HepG2 (cell line): ENCODE results near the gene SPATA46. TPM values are rescaled to one million over a fixed set of nuclear protein-coding genes. Genes with fewer than 3 reads are reported as not detected.

Experiments
- ATAC-seq: fragments of 200-7000 bp; cut with Tn5 transposase; 3 replicates; pipeline ENCODE4 v1.9.1; 2020; ENCODE audit warnings: mild to moderate bottlenecking, moderate library complexity
- BruUV-seq: library from RNA; stranded (reverse); fragments of 400-500 nt; replicated peaks from 2 replicates; lab custom pipeline; 2021; lab: Mats Ljungman, UMichigan
- CTCF ChIA-PET: fragments of 300-600 bp; formaldehyde crosslinking; extraction: SDS; loops from one replicate; lab custom pipeline; 2021; ENCODE audit warnings: low total read pairs, inconsistent platforms, low intra/inter-chr PET ratio; lab: Yijun Ruan, JAX
- POLR2A ChIA-PET: fragments of 350-600 bp; sonication (Branson Sonifier 250); formaldehyde crosslinking; loops from one replicate; lab custom pipeline; 2020; ENCODE audit warnings: antibody characterized with exemption, inconsistent platforms; lab: Yijun Ruan, JAX
- DNase-seq: peaks from one replicate; pipeline ENCODE4 v3.0.0-alpha.2; 2015; ENCODE audit warnings: low spot score
- FAIRE-seq: peaks from 3 replicates; lab custom pipeline; 2011; peaks lifted over from hg19 to GRCh38; lab: Jason Lieb, UNC
- H2AFZ ChIP-seq: one replicate; pipeline ENCODE4 v1.6.1; 2011; ENCODE audit warnings: low read length, inconsistent platforms
- H3K27ac ChIP-seq: fragments of 300-600 bp; 3 replicates; pipeline ENCODE4 v1.8.0; 2011; ENCODE audit warnings: mixed run types, mild to moderate bottlenecking, mixed read lengths, low read length, inconsistent platforms; ENCODE audit not compliant: insufficient read depth; ENCODE audit errors: extremely low read length
- H3K27me3 ChIP-seq, 2 experiments: fragments of 200-600 bp in 1 of 2; 2 replicates in 1 of 2; 3 replicates in 1 of 2; pipeline versions ENCODE4 v1.6.0 to v1.8.0; 2011; ENCODE audit warnings: low read length in 2 of 2, mild to moderate bottlenecking in 2 of 2, moderate library complexity in 2 of 2, inconsistent platforms in 1 of 2; ENCODE audit not compliant: insufficient read depth in 2 of 2, control insufficient read depth in 1 of 2
- H3K36me3 ChIP-seq, 2 experiments: fragments of 200-600 bp in 1 of 2; replicated peaks in 1 of 2; 2 replicates in 1 of 2; 3 replicates in 1 of 2; pipeline versions ENCODE4 v1.5.1 to v1.8.0; 2011; ENCODE audit warnings: low read length in 2 of 2, inconsistent platforms in 1 of 2; ENCODE audit not compliant: insufficient read depth in 2 of 2, control insufficient read depth in 1 of 2
- H3K4me1 ChIP-seq: 2 replicates; pipeline ENCODE4 v1.5.1; 2012; ENCODE audit warnings: low read length, inconsistent platforms; ENCODE audit not compliant: insufficient read depth
- H3K4me2 ChIP-seq: 2 replicates; pipeline ENCODE4 v1.6.0; 2011; ENCODE audit warnings: low read depth, low read length, inconsistent platforms
- H3K4me3 ChIP-seq, 3 experiments: fragments of 200-600 bp in 1 of 3; sonication (generic), shearing (Covaris generic) in 1 of 3; replicated peaks in 1 of 3; 2 replicates each; pipeline ENCODE4 v1.5.1; 2011 to 2016; ENCODE audit warnings: low read length in 3 of 3, inconsistent platforms in 2 of 3, low read depth in 2 of 3, mild to moderate bottlenecking in 2 of 3, control low read depth in 1 of 3, mixed read lengths in 1 of 3; ENCODE audit not compliant: insufficient read depth in 1 of 3
- H3K79me2 ChIP-seq: one replicate; pipeline ENCODE4 v1.6.1; 2011; ENCODE audit warnings: low read length, inconsistent platforms; ENCODE audit not compliant: insufficient read depth
- H3K9ac ChIP-seq: 2 replicates; pipeline ENCODE4 v1.6.0; 2011; ENCODE audit warnings: mild to moderate bottlenecking, low read depth, low read length, inconsistent platforms; ENCODE audit not compliant: insufficient read depth
- H3K9me3 ChIP-seq: 2 replicates; pipeline ENCODE4 v1.5.1; 2012; ENCODE audit warnings: mild to moderate bottlenecking, low read length
- H4K20me1 ChIP-seq: 2 replicates; pipeline ENCODE4 v1.6.0; 2011; ENCODE audit warnings: inconsistent platforms, mild to moderate bottlenecking, low read length, moderate library complexity; ENCODE audit not compliant: insufficient read depth
- CBX2 ChIP-seq, 2 experiments: fragments of 200-600 bp in 1 of 2; sonication (generic); formaldehyde crosslinking in 1 of 2; IDR thresholded peaks; 2 replicates each; pipeline versions ENCODE4 v1.7.0 to v1.8.1; 2018 to 2022; ENCODE audit warnings: low read depth in 2 of 2, low read length in 1 of 2, mild to moderate bottlenecking in 1 of 2, missing genetic modification reagents in 1 of 2
- HDAC6 ChIP-seq: fragments of 200-600 bp; sonication (generic); IDR thresholded peaks from 2 replicates; pipeline ENCODE4 v1.7.0; 2017; ENCODE audit warnings: mild to moderate bottlenecking, antibody characterized with exemption, low read length, low read depth
- HOXD1 ChIP-seq: sonication (generic); formaldehyde crosslinking; IDR thresholded peaks from 2 replicates; pipeline ENCODE4 v1.5.0; 2020; ENCODE audit warnings: missing genetic modification reagents
- KAT8 ChIP-seq: IDR thresholded peaks from 2 replicates; pipeline ENCODE4 v1.6.1; 2016; ENCODE audit warnings: missing genetic modification reagents, missing compliant biosample characterization
- RFX5 ChIP-seq: IDR thresholded peaks from 2 replicates; pipeline ENCODE4 v1.6.1; 2011; ENCODE audit warnings: low read depth, low read length, improper control_type of control experiment
- RFXAP ChIP-seq: sonication (generic); formaldehyde crosslinking; IDR thresholded peaks from 2 replicates; pipeline ENCODE4 v1.4.0; 2020; ENCODE audit warnings: missing genetic modification reagents, borderline replicate concordance
- SNAPC2 ChIP-seq: sonication (generic); formaldehyde crosslinking; IDR thresholded peaks from 2 replicates; pipeline ENCODE4 v1.8.1; 2022; ENCODE audit warnings: mild to moderate bottlenecking, missing genetic modification reagents
- ZNF333 ChIP-seq: sonication (generic); formaldehyde crosslinking; IDR thresholded peaks from 2 replicates; pipeline ENCODE4 v1.4.0; 2020; ENCODE audit warnings: mild to moderate bottlenecking, missing genetic modification reagents, borderline replicate concordance
- ZNF570 ChIP-seq: sonication (generic); formaldehyde crosslinking; IDR thresholded peaks from 2 replicates; pipeline ENCODE4 v1.4.0; 2020; ENCODE audit warnings: mild to moderate bottlenecking, missing genetic modification reagents, borderline replicate concordance
- WGBS: methylation state at CpG from one replicate; pipeline ENCODE4 v1.1.6; 2017; ENCODE audit warnings: low lambda C conversion rate; 5-methylcytosine and 5-hydroxymethylcytosine counted together
- in situ Hi-C: cut with HindIII; loops from 2 replicates; pipeline ENCODE4 v1.10.0; 2017; ENCODE audit warnings: low pct_unique_long_range_greater_than_20kb; ENCODE audit not compliant: extremely low pct_ligation_motif_present
- intact Hi-C: fragments of 100-400 bp; cut with micrococcal nuclease; formaldehyde crosslinking; loops from one replicate; pipeline ENCODE4 v1.10.0; 2022; ENCODE audit not compliant: unreplicated experiment
- polyA plus RNA-seq, 8 experiments: library from polyadenylated mRNA; depleted of rRNA in 3 of 8; stranded (reverse) in 7 of 8; unstranded in 1 of 8; fragments of >200 nt; fragmentation: Illumina TruSeq in 4 of 8; extraction: Trizol in 4 of 8; gene quantifications; 2 replicates each; pipeline versions ENCODE4 v1.2.1 to v1.2.3, GENCODE V29; 2011 to 2016; ENCODE audit warnings: low read depth in 4 of 8, missing spikeins in 1 of 8, mixed read lengths in 1 of 8; ENCODE audit not compliant: insufficient read depth in 1 of 8
- total RNA-seq, 5 experiments: library from RNA; depleted of rRNA; stranded (reverse); fragments of >200 nt; fragmentation: Illumina TruSeq; extraction: Trizol; gene quantifications; 2 replicates each; pipeline ENCODE4 v1.2.3, GENCODE V29; 2016; ENCODE audit warnings: low read depth in 1 of 5
- TF ChIP-seq, protein P1 (sequence below): IDR thresholded peaks from 2 replicates; pipeline ENCODE4 v1.6.1; 2016; ENCODE audit warnings: mild to moderate bottlenecking, missing biosample characterization, missing genetic modification reagents
- TF ChIP-seq, protein P2 (sequence below): sonication (generic); formaldehyde crosslinking; conservative IDR thresholded peaks from 2 replicates; pipeline ENCODE4 v1.5.0; 2020; ENCODE audit warnings: missing genetic modification reagents
- TF ChIP-seq, protein P3 (sequence below): sonication (generic); formaldehyde crosslinking; conservative IDR thresholded peaks from 2 replicates; pipeline ENCODE4 v1.8.0; 2022; ENCODE audit warnings: low read depth, missing genetic modification reagents
- TF ChIP-seq, protein P4 (sequence below): sonication (generic); formaldehyde crosslinking; IDR thresholded peaks from 2 replicates; pipeline ENCODE4 v1.4.0; 2020; ENCODE audit warnings: mild to moderate bottlenecking, missing genetic modification reagents, borderline replicate concordance
- TF ChIP-seq, protein P5 (sequence below): sonication (generic); formaldehyde crosslinking; IDR thresholded peaks from 2 replicates; pipeline ENCODE4 v1.8.1; 2023; ENCODE audit warnings: missing genetic modification reagents, mild to moderate bottlenecking, borderline replicate concordance
- TF ChIP-seq, protein P6 (sequence below): IDR thresholded peaks from 2 replicates; pipeline ENCODE4 v1.6.1; 2018; ENCODE audit warnings: missing genetic modification reagents, mild to moderate bottlenecking, missing compliant biosample characterization

The SPATA46 gene
- total and polyA plus RNA-seq, 2 of the 13 experiments (the other 11 are each of a cell fraction or from before 2014, with no cell fraction given): not detected

DNA sequence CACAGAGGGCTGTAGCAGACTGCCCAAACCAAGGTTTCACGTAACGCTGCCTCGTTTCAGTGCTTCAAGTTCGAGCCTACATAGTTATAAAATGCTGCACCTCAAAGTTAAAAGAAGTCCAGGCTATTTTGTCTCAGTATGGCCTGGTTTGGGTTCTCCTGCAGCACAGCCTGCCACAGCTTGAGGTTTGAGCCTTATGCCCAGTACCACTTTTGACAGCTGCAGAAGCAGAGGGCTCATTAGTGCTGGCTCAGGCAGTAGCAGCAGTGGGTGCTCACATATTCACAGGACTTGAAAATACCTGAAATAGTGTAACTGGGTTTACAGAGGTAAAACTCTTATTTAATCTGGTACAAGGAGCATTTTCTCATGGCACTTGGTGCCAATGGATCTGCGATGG is 15.3 kb downstream of the SPATA46 start:
- Histone ChIP-seq H3K9me3 (no peaks in the 10 kb centered on the region), H4K20me1 (no peaks in the 10 kb centered on the region), H3K4me2 (no peak overlapping the region), H3K27ac (no peak overlapping the region), H3K4me3 (no peak overlapping the region), H3K36me3 (peaks cover 17 to 66% of the 10 kb centered on the region in 2 experiments), H3K9ac (no peak overlapping the region), H3K79me2 (no peaks in the 10 kb centered on the region), H3K27me3 (no peaks in the 10 kb centered on the region), H3K4me1 (no peaks in the 10 kb centered on the region), H2AFZ (no peak overlapping the region)
- ChIA-PET POLR2A (no interaction called here), CTCF (no interaction called here)
- WGBS: 98% methylated on average over 4 of the region's 5 CpGs
- no peak for ATAC-seq
- DNase-seq: no peak
- BruUV-seq: no TSS peak
- in situ Hi-C loops (no loop called here), intact Hi-C loops (no loop called here)
- FAIRE-seq: no peak
- TF ChIP-seq ZNF570 (CRISPR knock-in tag): no peak
- TF ChIP-seq CBX2 (IDR thresholded peaks at IDR 0.05; ENCODE audit: low read depth, low read length): no peak
- TF ChIP-seq CBX2 (CRISPR knock-in tag; IDR thresholded peaks at IDR 0.05; ENCODE audit: low read depth): no peak
- no peak for TF ChIP-seq RFX5
- TF ChIP-seq, protein P1, sequence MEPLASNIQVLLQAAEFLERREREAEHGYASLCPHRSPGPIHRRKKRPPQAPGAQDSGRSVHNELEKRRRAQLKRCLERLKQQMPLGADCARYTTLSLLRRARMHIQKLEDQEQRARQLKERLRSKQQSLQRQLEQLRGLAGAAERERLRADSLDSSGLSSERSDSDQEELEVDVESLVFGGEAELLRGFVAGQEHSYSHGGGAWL (CRISPR knock-in tag): no peak
- no peak for TF ChIP-seq KAT8 (CRISPR knock-in tag)
- TF ChIP-seq HDAC6: no peak
- TF ChIP-seq SNAPC2 (CRISPR knock-in tag): no peak
- TF ChIP-seq, protein P2, sequence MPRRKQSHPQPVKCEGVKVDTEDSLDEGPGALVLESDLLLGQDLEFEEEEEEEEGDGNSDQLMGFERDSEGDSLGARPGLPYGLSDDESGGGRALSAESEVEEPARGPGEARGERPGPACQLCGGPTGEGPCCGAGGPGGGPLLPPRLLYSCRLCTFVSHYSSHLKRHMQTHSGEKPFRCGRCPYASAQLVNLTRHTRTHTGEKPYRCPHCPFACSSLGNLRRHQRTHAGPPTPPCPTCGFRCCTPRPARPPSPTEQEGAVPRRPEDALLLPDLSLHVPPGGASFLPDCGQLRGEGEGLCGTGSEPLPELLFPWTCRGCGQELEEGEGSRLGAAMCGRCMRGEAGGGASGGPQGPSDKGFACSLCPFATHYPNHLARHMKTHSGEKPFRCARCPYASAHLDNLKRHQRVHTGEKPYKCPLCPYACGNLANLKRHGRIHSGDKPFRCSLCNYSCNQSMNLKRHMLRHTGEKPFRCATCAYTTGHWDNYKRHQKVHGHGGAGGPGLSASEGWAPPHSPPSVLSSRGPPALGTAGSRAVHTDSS: no peak
- TF ChIP-seq, protein P3, sequence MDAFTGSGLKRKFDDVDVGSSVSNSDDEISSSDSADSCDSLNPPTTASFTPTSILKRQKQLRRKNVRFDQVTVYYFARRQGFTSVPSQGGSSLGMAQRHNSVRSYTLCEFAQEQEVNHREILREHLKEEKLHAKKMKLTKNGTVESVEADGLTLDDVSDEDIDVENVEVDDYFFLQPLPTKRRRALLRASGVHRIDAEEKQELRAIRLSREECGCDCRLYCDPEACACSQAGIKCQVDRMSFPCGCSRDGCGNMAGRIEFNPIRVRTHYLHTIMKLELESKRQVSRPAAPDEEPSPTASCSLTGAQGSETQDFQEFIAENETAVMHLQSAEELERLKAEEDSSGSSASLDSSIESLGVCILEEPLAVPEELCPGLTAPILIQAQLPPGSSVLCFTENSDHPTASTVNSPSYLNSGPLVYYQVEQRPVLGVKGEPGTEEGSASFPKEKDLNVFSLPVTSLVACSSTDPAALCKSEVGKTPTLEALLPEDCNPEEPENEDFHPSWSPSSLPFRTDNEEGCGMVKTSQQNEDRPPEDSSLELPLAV: no peak
- no peak for TF ChIP-seq RFXAP
- no peak for TF ChIP-seq HOXD1
- TF ChIP-seq, protein P4, sequence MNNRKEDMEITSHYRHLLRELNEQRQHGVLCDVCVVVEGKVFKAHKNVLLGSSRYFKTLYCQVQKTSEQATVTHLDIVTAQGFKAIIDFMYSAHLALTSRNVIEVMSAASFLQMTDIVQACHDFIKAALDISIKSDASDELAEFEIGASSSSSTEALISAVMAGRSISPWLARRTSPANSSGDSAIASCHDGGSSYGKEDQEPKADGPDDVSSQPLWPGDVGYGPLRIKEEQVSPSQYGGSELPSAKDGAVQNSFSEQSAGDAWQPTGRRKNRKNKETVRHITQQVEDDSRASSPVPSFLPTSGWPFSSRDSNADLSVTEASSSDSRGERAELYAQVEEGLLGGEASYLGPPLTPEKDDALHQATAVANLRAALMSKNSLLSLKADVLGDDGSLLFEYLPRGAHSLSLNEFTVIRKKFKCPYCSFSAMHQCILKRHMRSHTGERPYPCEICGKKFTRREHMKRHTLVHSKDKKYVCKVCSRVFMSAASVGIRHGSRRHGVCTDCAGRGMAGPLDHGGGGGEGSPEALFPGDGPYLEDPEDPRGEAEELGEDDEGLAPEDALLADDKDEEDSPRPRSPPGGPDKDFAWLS (CRISPR knock-in tag): no peak
- TF ChIP-seq, protein P5, sequence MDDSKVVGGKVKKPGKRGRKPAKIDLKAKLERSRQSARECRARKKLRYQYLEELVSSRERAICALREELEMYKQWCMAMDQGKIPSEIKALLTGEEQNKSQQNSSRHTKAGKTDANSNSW (CRISPR knock-in tag): no peak
- TF ChIP-seq ZNF333 (CRISPR knock-in tag): no peak
- TF ChIP-seq, protein P6, sequence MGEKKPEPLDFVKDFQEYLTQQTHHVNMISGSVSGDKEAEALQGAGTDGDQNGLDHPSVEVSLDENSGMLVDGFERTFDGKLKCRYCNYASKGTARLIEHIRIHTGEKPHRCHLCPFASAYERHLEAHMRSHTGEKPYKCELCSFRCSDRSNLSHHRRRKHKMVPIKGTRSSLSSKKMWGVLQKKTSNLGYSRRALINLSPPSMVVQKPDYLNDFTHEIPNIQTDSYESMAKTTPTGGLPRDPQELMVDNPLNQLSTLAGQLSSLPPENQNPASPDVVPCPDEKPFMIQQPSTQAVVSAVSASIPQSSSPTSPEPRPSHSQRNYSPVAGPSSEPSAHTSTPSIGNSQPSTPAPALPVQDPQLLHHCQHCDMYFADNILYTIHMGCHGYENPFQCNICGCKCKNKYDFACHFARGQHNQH: no peak
